ENCODE data around the gene NRTN.
"Not testable (repeated sequence)": the region's sequence is repeated elsewhere in the genome, so short reads cannot be mapped to it uniquely, and the experiment has no call there.

Gene NRTN

DNA sequence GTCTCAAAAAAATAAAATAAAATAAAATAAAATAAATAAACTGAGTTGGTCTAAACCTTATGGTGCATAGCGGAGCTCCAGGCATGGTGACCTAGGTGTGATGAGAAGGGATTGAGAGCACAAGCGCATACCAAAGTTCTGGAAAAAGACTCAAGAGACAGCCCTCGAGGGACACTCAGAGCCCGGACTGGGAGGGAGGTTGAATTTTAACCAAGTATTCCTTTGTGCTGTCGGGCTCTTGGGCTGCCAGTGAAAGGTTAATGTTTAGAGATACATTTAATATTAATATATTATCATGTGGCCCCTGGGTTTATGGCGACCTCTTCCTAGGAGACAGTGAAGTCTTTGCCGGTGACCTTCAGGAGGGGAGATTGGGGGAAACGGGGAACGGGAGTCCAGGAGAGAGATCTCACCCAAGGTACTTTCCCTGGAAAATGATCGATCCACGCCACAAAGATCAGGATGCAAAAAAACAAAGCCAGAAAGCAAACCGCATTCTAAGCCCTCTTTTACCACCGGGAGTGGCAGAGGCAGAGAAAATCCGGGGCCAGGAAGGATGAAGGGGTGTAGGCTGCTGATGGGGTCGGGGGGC lies 33.0 kb downstream of the NRTN start:
- DNase-seq (ENCODE audit: low spot score) = no peak

GRCh38 chr19:5838353-5839064 lies 33.6 kb downstream of the NRTN start:
- no peak for DNase-seq (ENCODE audit: low spot score)

- DNase-seq (ENCODE audit: low spot score) = no peak
Observed at GRCh38 chr19:5839065-5840017, 34.5 kb downstream of the NRTN start, which contains the start of gene FUT6. Gene FUT6 (minus strand): TSS chr19:5839702. CDS start chr19:5832567, 7,135 bp downstream.

- DNase-seq (ENCODE audit: low spot score) = not testable (repeated sequence)
Observed at GRCh38 chr19:5841735-5842111, 36.9 kb downstream of the NRTN start.

GRCh38 chr19:5843295-5843927 lies 38.5 kb downstream of the NRTN start:
- no peak for DNase-seq (ENCODE audit: low spot score)

GRCh38 chr19:5844456-5845433 lies 39.9 kb downstream of the NRTN start:
- no peak for DNase-seq (ENCODE audit: low spot score)

DNA sequence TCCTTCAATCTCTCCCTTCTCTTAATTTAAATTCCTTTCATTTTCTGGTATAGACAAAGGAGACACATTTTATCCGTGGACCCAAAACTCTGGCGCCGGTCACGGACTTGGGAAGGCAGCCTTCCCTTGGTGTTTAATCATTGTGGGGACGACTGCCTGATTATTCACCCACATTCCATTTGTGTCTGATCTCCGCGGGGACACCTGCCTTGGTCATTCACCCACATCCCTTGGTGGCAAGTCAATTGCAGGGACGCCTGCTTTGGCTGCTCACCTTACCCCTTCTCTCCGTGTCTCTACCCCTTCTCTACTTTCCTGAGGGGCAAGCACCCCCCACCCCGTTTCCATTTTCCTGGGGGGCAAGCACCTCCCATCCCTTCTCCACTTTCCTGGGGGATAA lies 43.0 kb downstream of the NRTN start:
- DNase-seq (ENCODE audit: low spot score) = not testable (repeated sequence)

- not testable (repeated sequence) for DNase-seq (ENCODE audit: low spot score)
Observed at GRCh38 chr19:5848621-5849020, 43.8 kb downstream of the NRTN start.

DNA sequence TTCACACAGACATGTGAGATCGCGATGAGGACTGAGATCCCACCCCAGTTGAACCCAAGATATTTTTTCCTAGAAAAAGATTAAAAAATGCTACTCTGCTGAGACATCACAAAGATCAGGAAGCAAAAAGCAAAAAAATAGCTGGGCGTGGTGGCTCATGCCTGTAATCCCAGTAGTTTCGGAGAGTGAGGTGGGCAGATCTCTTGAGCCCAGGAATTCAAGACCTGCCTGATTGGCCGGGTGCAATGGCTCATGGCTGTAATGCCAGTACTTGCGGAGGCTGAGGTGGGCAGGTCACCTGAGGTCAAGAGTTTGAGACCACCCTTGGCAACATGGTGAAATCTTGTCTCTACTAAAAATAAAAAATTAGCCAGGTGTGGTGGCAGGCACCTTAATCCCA lies 45.3 kb downstream of the NRTN start:
- no peak for DNase-seq (ENCODE audit: low spot score)

DNA sequence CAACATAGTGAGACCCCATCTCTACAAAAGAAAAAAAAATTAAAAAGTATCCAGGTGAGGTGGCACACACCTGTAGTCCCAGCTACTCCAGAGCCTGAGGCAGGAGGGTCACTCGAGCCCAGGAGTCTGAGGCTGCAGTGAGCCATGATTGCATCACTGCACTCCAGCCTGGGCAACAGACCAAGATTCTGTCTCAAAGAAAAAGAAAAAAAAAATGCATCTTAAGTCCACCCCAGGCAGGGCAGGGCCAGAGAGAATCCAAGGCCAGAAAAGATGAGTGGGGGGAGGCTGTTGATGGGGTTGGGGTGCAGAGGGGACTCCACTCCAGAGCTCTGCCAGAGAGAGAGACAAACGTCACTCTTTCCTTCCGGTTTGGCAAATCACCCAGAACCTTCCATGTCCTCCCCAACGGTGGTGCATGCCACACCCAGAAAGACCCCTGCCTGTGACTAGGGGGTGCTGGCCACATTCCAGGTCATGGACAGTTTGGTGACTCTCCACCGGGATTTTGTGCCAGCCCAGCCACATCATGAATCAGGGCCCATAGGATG lies 46.0 kb downstream of the NRTN start:
- no peak for DNase-seq (ENCODE audit: low spot score)

DNA sequence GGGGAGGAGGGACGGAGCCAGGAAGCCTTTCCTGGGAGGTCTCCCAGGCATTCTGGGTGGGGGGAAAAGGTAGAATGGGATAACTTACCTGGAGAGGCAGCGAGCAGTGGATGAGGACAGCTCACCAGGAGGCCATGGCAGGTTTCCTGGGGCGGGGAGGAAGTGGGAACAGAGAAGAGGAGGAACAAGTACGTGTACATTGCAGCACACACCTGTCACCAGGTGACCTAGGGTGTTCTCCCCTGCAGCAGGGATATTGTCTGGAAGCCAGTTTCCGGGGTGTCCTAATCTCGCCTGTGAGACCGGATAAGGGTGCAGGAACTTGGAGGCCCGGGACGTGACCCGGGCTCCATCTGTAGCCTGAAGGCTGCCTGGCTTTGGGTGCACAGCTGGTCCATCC lies 46.4 kb downstream of the NRTN start, which contains the start of gene FUT3:
Gene FUT3 (minus strand): TSS at position 148 of the 400 bp plus-strand sequence.
- DNase-seq (ENCODE audit: low spot score) = no peak

DNA sequence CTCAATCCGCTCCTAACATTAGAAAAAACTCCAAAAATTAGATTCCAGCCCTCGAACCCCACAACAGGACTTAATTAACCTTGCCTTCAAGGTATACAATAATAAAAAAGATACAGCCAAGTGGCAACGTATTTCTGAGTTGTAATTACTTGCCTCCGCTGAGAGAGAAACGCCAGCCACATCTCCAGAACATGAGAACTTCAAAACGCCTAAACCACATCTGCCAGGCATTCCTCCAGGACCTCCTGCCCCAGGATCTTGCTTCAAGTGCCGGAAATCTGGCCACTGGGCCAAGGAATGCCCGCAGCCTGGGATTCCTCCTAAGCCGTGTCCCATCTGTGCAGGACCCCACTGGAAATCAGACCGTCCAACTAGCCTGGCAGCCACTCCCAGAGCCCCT lies 49.3 kb downstream of the NRTN start:
- not testable (repeated sequence) for DNase-seq (ENCODE audit: low spot score)

- DNase-seq (ENCODE audit: low spot score) = not testable (repeated sequence)
Observed at GRCh38 chr19:5855151-5855550, 50.3 kb downstream of the NRTN start.

- DNase-seq (ENCODE audit: low spot score) = no peak
Observed at GRCh38 chr19:5857203-5858081, 52.6 kb downstream of the NRTN start.

DNA sequence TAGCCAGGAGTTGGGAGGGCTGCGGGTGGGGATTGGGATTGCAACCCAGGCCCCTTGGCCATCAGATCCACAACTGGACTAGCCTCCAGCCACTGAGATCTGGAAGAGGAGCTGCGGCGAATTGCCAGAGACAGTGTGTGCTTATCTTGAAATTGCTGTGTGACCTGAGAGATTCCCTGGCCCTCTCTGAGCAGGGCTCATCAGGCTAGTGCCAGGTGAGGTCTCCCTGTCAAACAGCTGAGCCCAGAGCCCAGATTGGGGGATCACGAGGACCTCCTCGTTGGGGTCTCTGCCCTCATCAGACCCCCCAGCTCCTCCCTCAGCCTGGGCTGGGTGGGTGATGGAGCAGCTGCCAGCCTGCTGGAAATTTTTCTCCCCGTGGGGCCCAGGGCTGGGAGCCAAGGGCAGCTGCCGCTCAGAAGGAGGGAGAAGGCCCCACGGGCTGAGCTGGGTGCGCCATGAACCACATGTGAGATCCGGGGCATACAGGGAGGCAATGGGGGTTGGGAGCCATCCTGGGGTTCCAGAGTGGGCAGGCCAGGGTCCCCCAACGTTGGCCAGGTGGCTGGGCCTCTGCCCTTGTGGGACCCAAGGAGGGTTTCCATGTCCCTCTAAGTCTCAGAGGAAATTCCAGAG lies 58.3 kb downstream of the NRTN start:
- DNase-seq (ENCODE audit: low spot score) = no peak

DNA sequence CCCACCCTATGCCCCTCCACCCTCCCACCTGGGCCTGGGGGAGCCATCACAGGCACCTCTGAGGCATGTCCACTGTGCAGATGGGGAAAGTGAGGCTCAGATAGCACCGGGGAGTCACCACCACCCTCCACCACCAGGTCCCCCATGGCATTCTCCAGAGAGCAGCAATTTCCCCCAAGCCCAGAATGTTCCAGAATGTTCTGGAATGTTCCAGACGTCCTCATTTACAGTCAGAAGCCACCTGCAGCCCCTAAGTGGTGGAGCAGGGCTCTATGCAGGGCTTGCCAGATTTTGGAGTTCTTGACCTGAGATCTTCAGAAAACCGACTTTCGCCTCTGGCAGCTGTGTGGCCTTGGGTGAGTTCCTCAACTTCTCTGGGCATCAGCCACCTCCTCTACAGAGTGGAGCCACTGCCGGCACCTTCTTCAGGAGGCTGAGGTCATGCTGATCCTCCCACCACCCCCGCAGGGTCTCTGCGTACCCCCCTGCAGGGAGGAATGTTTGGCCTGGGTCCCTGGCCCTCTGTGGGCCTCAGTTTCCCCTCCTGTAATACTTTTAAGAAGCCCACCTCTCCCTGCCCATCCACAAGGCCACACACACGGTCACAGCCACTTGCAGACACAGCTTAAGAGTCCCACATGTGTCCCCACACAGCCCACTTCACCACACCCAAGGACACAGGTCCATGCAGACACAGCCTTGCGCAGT lies 59.3 kb downstream of the NRTN start:
- DNase-seq (ENCODE audit: low spot score) = no peak

DNA sequence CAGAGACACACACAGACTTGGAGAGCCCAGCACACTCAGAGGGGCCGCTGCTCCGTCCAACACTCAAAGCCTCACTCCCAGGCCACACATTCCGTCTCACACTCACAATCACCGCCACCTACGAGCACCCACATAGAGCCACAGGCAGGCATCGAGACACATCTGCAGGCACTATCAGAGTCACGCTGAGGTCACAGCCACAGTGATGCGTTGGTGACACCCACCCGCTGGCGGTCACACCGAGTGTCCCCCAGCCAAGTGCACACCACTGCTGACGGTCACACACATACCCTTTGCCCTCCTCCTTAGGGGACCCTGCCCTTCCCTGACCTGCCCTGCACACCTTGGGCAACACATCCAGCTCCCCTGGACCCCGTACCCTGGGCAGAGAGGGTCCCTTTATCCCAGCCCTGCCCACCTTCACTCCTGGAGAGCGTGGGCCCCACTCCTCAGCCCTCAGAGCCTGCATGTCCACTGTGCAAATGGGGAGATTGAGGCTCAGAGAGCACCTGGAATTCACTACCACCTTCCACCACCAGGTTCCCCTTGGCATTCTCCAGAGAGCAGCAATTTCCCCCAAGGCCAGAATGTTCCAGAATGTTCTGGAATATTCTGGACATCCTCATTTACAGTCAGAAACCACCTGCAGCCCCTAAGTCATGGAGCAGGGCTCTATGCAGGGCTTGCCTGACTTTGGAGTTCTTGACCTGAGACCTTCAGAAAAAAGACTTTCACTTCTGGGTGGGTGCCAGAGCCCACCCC lies 60.0 kb downstream of the NRTN start:
- no peak for DNase-seq (ENCODE audit: low spot score)

GRCh38 chr19:5865772-5866171 lies 60.9 kb downstream of the NRTN start:
- no peak for DNase-seq (ENCODE audit: low spot score)

All from NAMALWA (cell line).